B cell (primary cell): Measurements from ENCODE around the gene TMEM53. TPM values are rescaled to one million over a fixed set of nuclear protein-coding genes. Genes with fewer than 3 reads are reported as not detected.

Experiments
- ATAC-seq: fragments of 200-7000 bp; cut with Tn5 transposase; one replicate; pipeline ENCODE4 v1.10.0; 2021; ENCODE audit warnings: low read depth, mild to moderate bottlenecking, moderate number of reproducible peaks, moderate library complexity
- CTCF ChIA-PET: fragments of 350-600 bp; sonication (Branson Sonifier 250); formaldehyde crosslinking; loops from one replicate; lab custom pipeline; 2021; ENCODE audit warnings: antibody characterized with exemption, inconsistent platforms; lab: Charles Lee
- POLR2A ChIA-PET: fragments of 350-600 bp; sonication (Branson Sonifier 250); formaldehyde crosslinking; loops from one replicate; lab custom pipeline; 2021; ENCODE audit warnings: antibody characterized with exemption; lab: Charles Lee
- DNase-seq: peaks from one replicate; pipeline ENCODE4 v3.0.0; 2013
- H2AFZ ChIP-seq: 2 replicates; pipeline ENCODE4 v1.6.1; 2012; ENCODE audit warnings: mild to moderate bottlenecking, low read depth, low read length; ENCODE audit not compliant: insufficient read depth, poor library complexity, severe bottlenecking
- H3K27ac ChIP-seq, 2 donors: 1 replicate in 1 of 2; 2 replicates in 1 of 2; pipeline ENCODE4 v1.5.1; 2012 to 2013; ENCODE audit warnings: low read length in 2 of 2, mild to moderate bottlenecking in 2 of 2, moderate library complexity in 1 of 2
- H3K27me3 ChIP-seq, 4 experiments: fragments of 200-600 bp in 1 of 4; sonication (generic) in 1 of 4; replicated peaks in 1 of 4; 1 replicate in 2 of 4; 2 replicates in 2 of 4; pipeline versions ENCODE4 v1.6.1 to v1.7.0; 2013 to 2016; ENCODE audit warnings: low read length in 3 of 4, mild to moderate bottlenecking in 2 of 4, mixed read lengths in 1 of 4, moderate library complexity in 1 of 4; ENCODE audit not compliant: insufficient read depth in 4 of 4, control insufficient read depth in 3 of 4; ENCODE audit errors: control extremely low read depth in 1 of 4
- H3K36me3 ChIP-seq, 2 experiments: replicated peaks in 1 of 2; 1 replicate in 1 of 2; 2 replicates in 1 of 2; pipeline versions ENCODE4 v1.6.1 to v1.7.1; 2013; ENCODE audit warnings: low read length in 1 of 2; ENCODE audit not compliant: insufficient read depth in 2 of 2, control insufficient read depth in 1 of 2; ENCODE audit errors: control extremely low read depth in 1 of 2, extremely low read depth in 1 of 2
- H3K4me1 ChIP-seq, 2 donors: fragments of 200-600 bp in 1 of 2; sonication (generic) in 1 of 2; 1 replicate in 1 of 2; 2 replicates in 1 of 2; pipeline versions ENCODE4 v1.5.1 to v1.6.1; 2013 to 2017; ENCODE audit warnings: low read length in 2 of 2; ENCODE audit not compliant: control insufficient read depth in 2 of 2, insufficient read depth in 2 of 2
- H3K4me2 ChIP-seq: replicated peaks from 2 replicates; pipeline ENCODE3; 2012; ENCODE audit warnings: mild to moderate bottlenecking, low read depth, low read length; ENCODE audit not compliant: poor library complexity, severe bottlenecking
- H3K4me3 ChIP-seq, 5 experiments: fragments of 200-600 bp in 1 of 5; sonication (generic) in 1 of 5; 1 replicate in 3 of 5; 2 replicates in 2 of 5; pipeline versions ENCODE4 v1.5.1 to v1.7.0; 2011 to 2016; ENCODE audit warnings: low read length in 4 of 5, mild to moderate bottlenecking in 4 of 5, low read depth in 2 of 5, control low read depth in 1 of 5, moderate library complexity in 1 of 5; ENCODE audit not compliant: insufficient read depth in 1 of 5; ENCODE audit errors: control extremely low read depth in 1 of 5, extremely low read depth in 1 of 5
- H3K79me2 ChIP-seq: fragments of 200-600 bp; sonication (generic); one replicate; pipeline ENCODE4 v1.6.0; 2016; ENCODE audit warnings: low read length; ENCODE audit not compliant: control insufficient read depth, insufficient read depth
- H3K9ac ChIP-seq: fragments of 200-600 bp; sonication (generic); 2 replicates; pipeline ENCODE4 v1.6.1; 2017; ENCODE audit warnings: mild to moderate bottlenecking, low read length, moderate library complexity
- H3K9me3 ChIP-seq, 3 donors: one replicate each; pipeline versions ENCODE4 v1.6.1 to v1.7.1; 2013; ENCODE audit warnings: low read length in 2 of 3; ENCODE audit not compliant: control insufficient read depth in 2 of 3, insufficient read depth in 1 of 3; ENCODE audit errors: control extremely low read depth in 1 of 3
- H4K20me1 ChIP-seq: 2 replicates; pipeline ENCODE4 v1.6.0; 2012; ENCODE audit warnings: mild to moderate bottlenecking, low read length; ENCODE audit not compliant: insufficient read depth, control insufficient read depth, poor library complexity, severe bottlenecking
- H3K27ac Mint-ChIP-seq: one replicate; pipeline ENCODE4 v1.8.0; 2021; ENCODE audit warnings: mixed read lengths
- H3K27me3 Mint-ChIP-seq: one replicate; pipeline ENCODE4 v1.8.0; 2021; ENCODE audit warnings: mixed read lengths
- H3K4me1 Mint-ChIP-seq: one replicate; pipeline ENCODE4 v1.8.0; 2021; ENCODE audit warnings: mixed read lengths
- H3K4me3 Mint-ChIP-seq: one replicate; pipeline ENCODE4 v1.8.0; 2021; ENCODE audit warnings: mixed read lengths
- H3K9me3 Mint-ChIP-seq: one replicate; pipeline ENCODE4 v1.8.0; 2022; ENCODE audit warnings: mixed read lengths; ENCODE audit not compliant: insufficient read depth
- CTCF ChIP-seq: fragments of 200-600 bp; IDR thresholded peaks from one replicate; pipeline ENCODE4 v1.8.0; 2022; ENCODE audit warnings: antibody characterized with exemption, mild to moderate bottlenecking
- EZH2 ChIP-seq: IDR thresholded peaks from 2 replicates; pipeline ENCODE4 v1.6.1; 2012; ENCODE audit warnings: borderline replicate concordance, low read depth, mild to moderate bottlenecking, moderate library complexity, low read length; ENCODE audit not compliant: insufficient read depth, poor library complexity, severe bottlenecking
- WGBS: methylation state at CpG from one replicate; pipeline ENCODE4 v1.1.5; 2013; ENCODE audit warnings: missing lambda C conversion rate; ENCODE audit not compliant: insufficient coverage; 5-methylcytosine and 5-hydroxymethylcytosine counted together
- intact Hi-C: fragments of 100-400 bp; cut with micrococcal nuclease; formaldehyde crosslinking; loops from one replicate; pipeline ENCODE4 v1.10.0; 2022
- polyA plus RNA-seq: library from polyadenylated mRNA; depleted of rRNA; stranded (reverse); fragments of >200 nt; gene quantifications from 2 replicates; pipeline ENCODE4 v1.2.3, GENCODE V29; 2012
- total RNA-seq, 2 donors: library from RNA; stranded (reverse); fragments of 120-200 nt in 1 of 2; gene quantifications; 1 replicate in 1 of 2; 2 replicates in 1 of 2; pipeline versions ENCODE4 v1.2.3 to v1.2.4, GENCODE V29; 2013 to 2022

TMEM53 gene
- total and polyA plus RNA-seq, 2 donors (not counting 1 experiment from before 2014, with no cell fraction given) = 6.5 to 6.8 TPM

- Mint-ChIP-seq H3K4me1 (peaks cover 14% of the 10 kb centered on the region), H3K27ac (peak overlapping the region; percentile 60), H3K27me3 (no peaks in the 10 kb centered on the region), H3K4me3 (peak overlapping the region; percentile 62), H3K9me3 (no peaks in the 10 kb centered on the region)
- H3K4me1 ChIP-seq = peaks cover 9 to 10% of the 10 kb centered on the region in 2 donors
- TF ChIP-seq EZH2 = no peak
- TF ChIP-seq CTCF = no peak
- H3K36me3 ChIP-seq = no peaks in the 10 kb centered on the region
- H3K79me2 ChIP-seq = peaks cover 6% of the 10 kb centered on the region
- no peak overlapping the region for H3K27ac ChIP-seq
- ChIA-PET POLR2A (interaction anchor here (0.6 to 0.7 kb wide), 2 partner anchors 37 to 1030 kb away, joined by 3 to 4 read pairs; no protein-coding TSS in a partner anchor), CTCF (interaction anchor here (0.6 to 1.3 kb wide), 3 partner anchors 12 to 205 kb away, joined by 3 to 13 read pairs (median 4); no protein-coding TSS in a partner anchor)
- no peaks in the 10 kb centered on the region for H3K27me3 ChIP-seq
- DNase-seq (no peak), ATAC-seq (peak; percentile 61)
- H4K20me1 ChIP-seq = no peaks in the 10 kb centered on the region
- no peak overlapping the region for H3K4me3 ChIP-seq
- WGBS = 34% methylated on average over 11 of the region's 12 CpGs
- peak overlapping the region; percentile 64 for H2AFZ ChIP-seq
- intact Hi-C loops = no loop called here
- peak overlapping the region; percentile 2 for H3K9ac ChIP-seq
- H3K4me2 ChIP-seq = peak overlapping the region; percentile 52
- no peaks in the 10 kb centered on the region for H3K9me3 ChIP-seq
These were observed 9.4 kb downstream of the TMEM53 start for GRCh38 chr1:44664730-44665370.

- Histone ChIP-seq H3K9me3 (no peaks in the 10 kb centered on the region), H3K79me2 (peaks cover 4% of the 10 kb centered on the region), H3K9ac (no peak overlapping the region), H3K4me1 (peaks cover 9 to 10% of the 10 kb centered on the region in 2 donors), H3K4me2 (no peak overlapping the region), H3K36me3 (no peaks in the 10 kb centered on the region), H4K20me1 (no peaks in the 10 kb centered on the region), H3K27me3 (no peaks in the 10 kb centered on the region), H2AFZ (no peak overlapping the region), H3K27ac (no peak overlapping the region), H3K4me3 (no peak overlapping the region)
- H3K27ac Mint-ChIP-seq = peak overlapping the region; percentile 46
- 96% methylated on average over 5 of the region's 5 CpGs for WGBS
- no peaks in the 10 kb centered on the region for H3K27me3 Mint-ChIP-seq
- H3K4me3 Mint-ChIP-seq = no peak overlapping the region
- POLR2A ChIA-PET = no interaction called here
- intact Hi-C loops = no loop called here
- TF ChIP-seq EZH2 (no peak), CTCF (no peak)
- no peaks in the 10 kb centered on the region for H3K9me3 Mint-ChIP-seq
- CTCF ChIA-PET = interaction anchor here (3.1 kb wide), 1 partner anchor 11 kb away, joined by 16 read pairs; no protein-coding TSS in a partner anchor
- ATAC-seq (no peak), DNase-seq (no peak)
- H3K4me1 Mint-ChIP-seq = peaks cover 14% of the 10 kb centered on the region
These were observed 10.9 kb downstream of the TMEM53 start for GRCh38 chr1:44663417-44663816.
